Mesenchymal stem cell (in vitro differentiated cells and primary cell): ENCODE results near the gene COPS9.

Experiments
- DNase-seq: peaks from one replicate; pipeline ENCODE4 v3.0.0-alpha.2; 2013
- H2AFZ ChIP-seq: one replicate; pipeline ENCODE4 v1.6.1; 2013; ENCODE audit warnings: low read depth, mild to moderate bottlenecking, control low read depth, inconsistent platforms, low read length, moderate library complexity
- H2AK5ac ChIP-seq: 2 replicates; pipeline ENCODE4 v1.6.1; 2013; ENCODE audit warnings: low read length, moderate library complexity, mild to moderate bottlenecking, inconsistent platforms; ENCODE audit not compliant: severe bottlenecking
- H2BK120ac ChIP-seq: one replicate; pipeline ENCODE4 v1.6.1; 2013; ENCODE audit warnings: low read depth, mild to moderate bottlenecking, inconsistent platforms, low read length, moderate library complexity
- H2BK12ac ChIP-seq, 2 experiments: one replicate each; pipeline ENCODE4 v1.6.1; 2013; ENCODE audit warnings: inconsistent platforms in 2 of 2, low read length in 2 of 2, mild to moderate bottlenecking in 2 of 2, moderate library complexity in 2 of 2, control low read depth in 1 of 2
- H2BK15ac ChIP-seq: one replicate; pipeline ENCODE4 v1.6.1; 2013; ENCODE audit warnings: mild to moderate bottlenecking, low read depth, inconsistent platforms; ENCODE audit not compliant: poor library complexity, severe bottlenecking
- H2BK5ac ChIP-seq: 2 replicates; pipeline ENCODE4 v1.6.1; 2013; ENCODE audit warnings: low read depth, mild to moderate bottlenecking, low read length, control low read depth, inconsistent platforms; ENCODE audit not compliant: poor library complexity, severe bottlenecking
- H3K14ac ChIP-seq, 2 experiments: one replicate each; pipeline ENCODE4 v1.6.1; 2013; ENCODE audit warnings: inconsistent platforms in 2 of 2, low read length in 2 of 2, control low read depth in 1 of 2, mild to moderate bottlenecking in 1 of 2, moderate library complexity in 1 of 2
- H3K18ac ChIP-seq, 2 experiments: one replicate each; pipeline ENCODE4 v1.6.1; 2013; ENCODE audit warnings: inconsistent platforms in 2 of 2, low read length in 2 of 2, control low read depth in 1 of 2, low read depth in 1 of 2, mild to moderate bottlenecking in 1 of 2
- H3K23ac ChIP-seq, 2 experiments: one replicate each; pipeline ENCODE4 v1.6.1; 2013; ENCODE audit warnings: inconsistent platforms in 2 of 2, low read length in 2 of 2, mild to moderate bottlenecking in 2 of 2, moderate library complexity in 2 of 2, control low read depth in 1 of 2
- H3K27ac ChIP-seq: 2 replicates; pipeline ENCODE4 v1.5.1; 2013; ENCODE audit warnings: mild to moderate bottlenecking, moderate library complexity, low read length, control low read depth, inconsistent platforms; ENCODE audit not compliant: poor library complexity, severe bottlenecking
- H3K27me3 ChIP-seq, 2 experiments: 2 replicates each; pipeline versions ENCODE4 v1.6.1 to v1.7.0; 2013; ENCODE audit warnings: low read length in 2 of 2, mild to moderate bottlenecking in 2 of 2, moderate library complexity in 2 of 2, control low read depth in 1 of 2, inconsistent platforms in 1 of 2; ENCODE audit not compliant: control insufficient read depth in 1 of 2, insufficient read depth in 1 of 2
- H3K36me3 ChIP-seq, 2 experiments: 2 replicates each; pipeline versions ENCODE4 v1.6.1 to v1.7.0; 2013; ENCODE audit warnings: low read length in 2 of 2, control low read depth in 1 of 2, inconsistent platforms in 1 of 2, low read depth in 1 of 2, mild to moderate bottlenecking in 1 of 2; ENCODE audit not compliant: insufficient read depth in 2 of 2, control insufficient read depth in 1 of 2
- H3K4ac ChIP-seq, 2 experiments: one replicate each; pipeline ENCODE4 v1.6.1; 2013; ENCODE audit warnings: inconsistent platforms in 2 of 2, low read length in 2 of 2, mild to moderate bottlenecking in 2 of 2, moderate library complexity in 2 of 2, control low read depth in 1 of 2, low read depth in 1 of 2
- H3K4me1 ChIP-seq: 2 replicates; pipeline ENCODE4 v1.6.1; 2013; ENCODE audit warnings: low read depth, low read length, control low read depth; ENCODE audit not compliant: control insufficient read depth, insufficient read depth
- H3K4me2 ChIP-seq: 2 replicates; pipeline ENCODE4 v1.6.1; 2013; ENCODE audit warnings: low read length, mild to moderate bottlenecking, inconsistent platforms; ENCODE audit not compliant: poor library complexity, severe bottlenecking
- H3K4me3 ChIP-seq, 2 experiments: 2 replicates each; pipeline versions ENCODE4 v1.5.1 to v1.7.0; 2013; ENCODE audit warnings: low read length in 2 of 2, mild to moderate bottlenecking in 2 of 2, control low read depth in 1 of 2, low read depth in 1 of 2; ENCODE audit not compliant: insufficient read depth in 1 of 2
- H3K79me1 ChIP-seq: replicated peaks from 2 replicates; pipeline ENCODE4 v1.6.1; 2013; ENCODE audit warnings: mild to moderate bottlenecking, control low read depth, low read length, inconsistent platforms; ENCODE audit not compliant: poor library complexity, severe bottlenecking
- H3K9ac ChIP-seq: 2 replicates; pipeline ENCODE4 v1.7.0; 2013; ENCODE audit warnings: mild to moderate bottlenecking, low read length, moderate library complexity
- H3K9me3 ChIP-seq: 2 replicates; pipeline ENCODE4 v1.7.0; 2013; ENCODE audit warnings: mild to moderate bottlenecking, low read length; ENCODE audit not compliant: control insufficient read depth
- H4K8ac ChIP-seq: one replicate; pipeline ENCODE4 v1.6.1; 2013; ENCODE audit warnings: inconsistent platforms, mild to moderate bottlenecking, low read length, moderate library complexity
- H4K91ac ChIP-seq: one replicate; pipeline ENCODE4 v1.6.1; 2013; ENCODE audit warnings: mild to moderate bottlenecking, low read length, inconsistent platforms
- WGBS: methylation state at CpG from one replicate; pipeline ENCODE4 v1.1.7; 2013; ENCODE audit warnings: mixed read lengths; 5-methylcytosine and 5-hydroxymethylcytosine counted together

The COPS9 gene

DNA sequence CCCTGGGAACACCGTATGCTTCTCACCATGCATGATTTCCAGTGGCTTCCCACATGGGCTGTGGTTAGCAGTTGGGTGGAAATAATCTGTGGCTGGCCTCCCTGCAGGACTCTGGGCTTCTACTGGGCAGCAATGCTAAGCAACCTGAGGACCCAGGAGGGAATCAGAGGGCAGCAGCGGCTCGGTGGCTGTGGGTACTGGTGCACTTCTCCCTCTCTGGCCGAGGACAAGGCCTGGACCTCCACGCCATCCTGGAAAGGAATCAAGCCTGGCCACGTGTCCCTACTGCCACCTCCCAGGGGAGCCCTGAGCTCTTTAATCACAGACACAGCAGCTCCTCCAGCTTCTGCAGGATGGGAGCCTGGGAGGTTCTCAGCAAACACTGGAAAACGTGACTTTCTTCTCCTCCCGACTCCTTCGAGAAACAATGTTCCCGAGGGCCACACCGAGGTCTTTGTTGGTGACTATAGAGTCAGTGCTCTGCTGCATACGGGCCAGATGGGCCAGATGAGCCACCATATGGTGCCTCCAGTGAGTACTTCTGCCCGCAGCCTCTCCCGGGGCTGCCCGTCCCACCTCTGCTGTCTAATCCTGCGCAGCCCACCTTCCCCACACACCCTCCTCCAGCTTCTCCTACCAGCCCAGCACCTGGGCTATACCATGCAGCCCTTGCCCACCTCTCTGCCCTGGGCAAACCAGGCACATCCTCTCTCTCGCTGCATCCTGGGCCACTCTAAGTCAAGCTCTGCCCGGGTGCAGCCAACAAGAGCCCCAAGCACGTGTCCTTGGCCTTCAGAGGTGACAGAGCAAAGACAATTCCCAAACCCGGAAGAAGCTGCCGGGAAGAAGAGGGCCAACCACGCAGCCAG is 47.1 kb upstream of the COPS9 start:
- Histone ChIP-seq H3K4me1 (no peaks in the 10 kb centered on the region), H3K27ac (no peak overlapping the region), H2BK5ac (no peak overlapping the region), H3K36me3 (no peaks in the 10 kb centered on the region), H3K4me3 (no peak overlapping the region), H3K18ac (no peak overlapping the region), H3K27me3 (peaks cover 0 to 90% of the 10 kb centered on the region in 2 experiments), H3K9ac (no peak overlapping the region), H3K14ac (no peak overlapping the region), H2BK12ac (no peak overlapping the region), H2AK5ac (no peak overlapping the region), H3K9me3 (peaks cover 6% of the 10 kb centered on the region), H3K4me2 (no peak overlapping the region), H3K23ac (no peak overlapping the region), H2BK15ac (no peak overlapping the region), H2BK120ac (no peak overlapping the region), H2AFZ (no peak overlapping the region), H3K4ac (no peak overlapping the region), H4K8ac (no peak overlapping the region), H4K91ac (peak overlapping the region; percentile 2), H3K79me1 (no peaks in the 10 kb centered on the region)
- no peak for DNase-seq
- 75% methylated on average over 22 of the region's 22 CpGs for WGBS

DNA sequence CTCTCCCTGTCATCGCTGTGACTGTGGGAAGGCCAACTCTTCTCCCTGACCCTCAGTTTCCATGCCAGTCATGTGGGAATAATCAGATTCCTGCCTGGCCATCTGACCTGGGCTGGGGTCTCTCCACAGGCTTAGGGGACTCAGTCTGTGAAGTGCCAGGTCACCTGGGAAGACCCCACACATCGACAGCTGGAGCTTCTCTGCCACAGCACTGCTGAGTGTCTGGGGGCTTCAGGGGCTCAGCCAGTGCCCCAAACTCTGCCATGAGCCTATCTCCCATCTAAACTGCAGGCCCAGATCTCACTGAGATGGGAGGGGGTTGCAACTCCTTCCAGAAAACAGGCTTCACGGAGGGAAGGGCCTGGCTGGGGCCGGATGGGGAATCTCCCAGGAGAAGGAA is 46.4 kb upstream of the COPS9 start:
- H3K4me3 ChIP-seq: no peak overlapping the region
- H2AK5ac ChIP-seq: no peak overlapping the region
- H2BK5ac ChIP-seq: no peak overlapping the region
- H4K8ac ChIP-seq: no peak overlapping the region
- peaks cover 6 to 91% of the 10 kb centered on the region in 2 experiments for H3K27me3 ChIP-seq
- H3K23ac ChIP-seq: no peak overlapping the region
- no peak for DNase-seq
- H4K91ac ChIP-seq: no peak overlapping the region
- H3K9me3 ChIP-seq: no peaks in the 10 kb centered on the region
- H3K4ac ChIP-seq: no peak overlapping the region
- H2BK15ac ChIP-seq: no peak overlapping the region
- 57% methylated on average over 4 of the region's 4 CpGs for WGBS
- no peak overlapping the region for H3K4me2 ChIP-seq
- H3K36me3 ChIP-seq: no peaks in the 10 kb centered on the region
- no peak overlapping the region for H3K27ac ChIP-seq
- H2BK12ac ChIP-seq: no peak overlapping the region
- no peak overlapping the region for H3K9ac ChIP-seq
- H3K4me1 ChIP-seq: no peaks in the 10 kb centered on the region
- no peaks in the 10 kb centered on the region for H3K79me1 ChIP-seq
- H3K14ac ChIP-seq: no peak overlapping the region
- H2AFZ ChIP-seq: no peak overlapping the region
- H2BK120ac ChIP-seq: no peak overlapping the region
- H3K18ac ChIP-seq: no peak overlapping the region

- no peak for DNase-seq
- Histone ChIP-seq H3K9ac (no peak overlapping the region), H3K27ac (no peak overlapping the region), H2BK120ac (no peak overlapping the region), H3K18ac (no peak overlapping the region), H3K4me3 (no peak overlapping the region), H3K79me1 (no peaks in the 10 kb centered on the region), H3K36me3 (no peaks in the 10 kb centered on the region), H4K8ac (peak overlapping the region; percentile 38), H3K4ac (no peak overlapping the region), H4K91ac (no peak overlapping the region), H3K9me3 (no peaks in the 10 kb centered on the region), H3K4me2 (no peak overlapping the region), H2BK12ac (no peak overlapping the region), H2BK15ac (no peak overlapping the region), H2AFZ (no peak overlapping the region), H3K14ac (no peak overlapping the region), H3K23ac (no peak overlapping the region), H2BK5ac (no peak overlapping the region), H3K27me3 (peaks cover 6 to 90% of the 10 kb centered on the region in 2 experiments), H3K4me1 (no peaks in the 10 kb centered on the region), H2AK5ac (no peak overlapping the region)
- WGBS: 59% methylated on average over 5 of the region's 5 CpGs
Measured at GRCh38 chr2:240182001-240182400, 45.9 kb upstream of the COPS9 start.

- Histone ChIP-seq H3K36me3 (no peaks in the 10 kb centered on the region), H3K27me3 (peaks cover 6 to 94% of the 10 kb centered on the region in 2 experiments), H2BK5ac (no peak overlapping the region), H3K4me2 (no peak overlapping the region), H3K27ac (no peak overlapping the region), H4K91ac (no peak overlapping the region), H3K9me3 (no peaks in the 10 kb centered on the region), H3K23ac (no peak overlapping the region), H2AFZ (no peak overlapping the region), H2AK5ac (no peak overlapping the region), H3K18ac (no peak overlapping the region), H2BK12ac (no peak overlapping the region), H3K4me3 (no peak overlapping the region), H2BK15ac (no peak overlapping the region), H3K4me1 (no peaks in the 10 kb centered on the region), H3K79me1 (no peaks in the 10 kb centered on the region), H3K9ac (no peak overlapping the region), H3K14ac (no peak overlapping the region), H4K8ac (no peak overlapping the region), H3K4ac (no peak overlapping the region), H2BK120ac (no peak overlapping the region)
- 71% methylated on average over 8 of the region's 8 CpGs for WGBS
- no peak for DNase-seq
Measured at GRCh38 chr2:240179941-240180666, 44.0 kb upstream of the COPS9 start.
